ENCODE data around the gene RAP1GAP. TPM values are rescaled to one million over a fixed set of nuclear protein-coding genes. Genes with fewer than 3 reads are reported as not detected.

Gene RAP1GAP
- total and polyA plus RNA-seq, 8 donors, result 21.1 to 117 (median 59.2) TPM

DNA sequence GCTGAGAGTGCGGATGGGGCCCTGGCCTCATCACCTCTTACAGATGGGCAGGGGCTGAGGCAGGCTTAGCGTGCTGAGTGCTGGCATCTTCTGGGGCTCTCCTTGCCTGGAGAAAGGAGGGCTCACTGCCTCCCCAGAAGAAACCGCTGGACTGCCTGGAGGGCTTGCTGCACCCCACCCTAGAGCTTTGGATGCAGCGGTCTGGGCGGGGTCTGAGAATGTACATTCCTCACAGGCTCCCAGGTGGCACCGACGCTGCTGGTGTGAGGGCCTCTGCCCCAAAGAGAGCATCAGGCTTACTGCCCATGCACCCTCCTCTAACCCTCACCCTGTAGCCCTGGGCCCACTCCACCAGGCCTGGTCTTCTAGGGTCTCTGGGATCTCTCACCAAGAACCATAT, 51.1 kb downstream of the RAP1GAP start:
- Histone ChIP-seq H3K9me3 (no peaks in the 10 kb centered on the region), H3K27me3 (peaks cover 0 to 30% (median 8%) of the 10 kb centered on the region in 3 donors), H3K4me3 (no peak overlapping the region), H3K36me3 (peaks cover 0 to 20% (median 8%) of the 10 kb centered on the region in 4 donors), H3K4me1 (peaks cover 25 to 67% (median 42%) of the 10 kb centered on the region in 4 donors), H3K27ac (peak overlapping the region in 1 of 5 donors; percentile 24)
- 70 to 81% (median 76%) methylated on average over 6 to 7 of the region's 7 CpGs for WGBS, 5 donors
- intact Hi-C loops (cut with DNase I; ENCODE audit: low total_unique reads), result no loop called here
- DNase-seq, result no peak
- TF ChIP-seq POLR2A (IDR thresholded peaks at IDR 0.05), result no peak
- no peak for TF ChIP-seq EP300 (IDR thresholded peaks at IDR 0.05)
- TF ChIP-seq POLR2AphosphoS5 (IDR thresholded peaks at IDR 0.05), result no peak
- TF ChIP-seq, protein P1, sequence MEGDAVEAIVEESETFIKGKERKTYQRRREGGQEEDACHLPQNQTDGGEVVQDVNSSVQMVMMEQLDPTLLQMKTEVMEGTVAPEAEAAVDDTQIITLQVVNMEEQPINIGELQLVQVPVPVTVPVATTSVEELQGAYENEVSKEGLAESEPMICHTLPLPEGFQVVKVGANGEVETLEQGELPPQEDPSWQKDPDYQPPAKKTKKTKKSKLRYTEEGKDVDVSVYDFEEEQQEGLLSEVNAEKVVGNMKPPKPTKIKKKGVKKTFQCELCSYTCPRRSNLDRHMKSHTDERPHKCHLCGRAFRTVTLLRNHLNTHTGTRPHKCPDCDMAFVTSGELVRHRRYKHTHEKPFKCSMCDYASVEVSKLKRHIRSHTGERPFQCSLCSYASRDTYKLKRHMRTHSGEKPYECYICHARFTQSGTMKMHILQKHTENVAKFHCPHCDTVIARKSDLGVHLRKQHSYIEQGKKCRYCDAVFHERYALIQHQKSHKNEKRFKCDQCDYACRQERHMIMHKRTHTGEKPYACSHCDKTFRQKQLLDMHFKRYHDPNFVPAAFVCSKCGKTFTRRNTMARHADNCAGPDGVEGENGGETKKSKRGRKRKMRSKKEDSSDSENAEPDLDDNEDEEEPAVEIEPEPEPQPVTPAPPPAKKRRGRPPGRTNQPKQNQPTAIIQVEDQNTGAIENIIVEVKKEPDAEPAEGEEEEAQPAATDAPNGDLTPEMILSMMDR (IDR thresholded peaks at IDR 0.05), result no peak

DNA sequence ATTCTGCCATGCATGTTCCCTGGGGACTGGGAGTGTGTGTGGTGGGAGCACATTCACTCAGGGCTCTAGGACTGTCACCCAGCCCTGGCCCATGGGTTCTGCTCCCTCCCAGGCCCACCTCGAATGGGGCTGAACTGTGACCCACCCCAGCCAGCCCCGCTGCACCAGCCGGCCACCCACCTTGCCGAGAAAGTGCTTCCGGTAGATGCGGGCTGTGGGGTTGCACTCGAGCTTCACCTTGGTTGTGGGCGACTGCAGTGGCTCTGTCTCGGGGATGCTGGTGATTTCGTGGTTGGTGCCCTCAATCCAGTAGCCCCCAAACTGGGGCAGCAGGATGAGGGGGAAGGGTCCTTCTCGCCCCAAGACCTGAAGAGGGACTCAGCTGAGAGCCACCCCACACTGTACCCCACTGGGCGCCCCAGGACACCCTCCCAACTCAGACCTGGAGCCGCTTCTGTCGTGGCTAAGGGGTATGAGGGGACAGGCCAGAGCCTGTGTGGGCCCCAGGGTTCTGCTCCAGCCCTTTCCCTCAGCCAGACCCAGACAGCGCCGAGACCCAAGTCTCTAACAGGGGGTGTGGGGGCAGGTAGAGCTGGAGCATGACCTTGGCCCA, 51.9 kb downstream of the RAP1GAP start:
- Histone ChIP-seq H3K4me3 (no peak overlapping the region), H3K27ac (no peak overlapping the region), H3K36me3 (peaks cover 0 to 28% (median 16%) of the 10 kb centered on the region in 4 donors), H3K4me1 (peaks cover 20 to 61% (median 37%) of the 10 kb centered on the region in 4 donors), H3K27me3 (peaks cover 0 to 24% (median 4%) of the 10 kb centered on the region in 3 donors), H3K9me3 (no peaks in the 10 kb centered on the region)
- TF ChIP-seq EP300 (IDR thresholded peaks at IDR 0.05) (no peak), POLR2AphosphoS5 (IDR thresholded peaks at IDR 0.05) (no peak), POLR2A (IDR thresholded peaks at IDR 0.05) (no peak)
- TF ChIP-seq, protein P1 (IDR thresholded peaks at IDR 0.05), result no peak
- intact Hi-C loops (cut with DNase I; ENCODE audit: low total_unique reads), result no loop called here
- no peak for DNase-seq
- 79 to 92% (median 88%) methylated on average over 10 to 16 of the region's 16 CpGs for WGBS, 5 donors

DNA sequence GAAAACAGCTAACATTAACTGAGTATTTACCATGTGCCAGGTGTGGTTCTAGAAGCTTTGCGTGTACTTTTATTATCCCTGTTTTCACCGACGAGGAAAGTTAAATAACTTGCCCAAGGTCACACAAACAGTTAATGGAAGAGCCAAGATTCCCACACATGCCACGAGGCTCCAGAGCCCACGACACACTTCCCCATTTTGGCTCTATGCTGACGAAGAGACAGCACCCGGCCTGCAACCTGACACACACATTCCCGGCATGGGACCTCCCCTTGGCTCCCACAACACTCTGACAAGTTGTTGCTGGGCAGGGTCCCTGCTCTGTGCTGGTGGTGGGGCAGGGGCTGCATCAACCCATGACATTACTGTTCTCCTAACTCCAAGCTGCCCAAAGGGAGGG, 52.8 kb downstream of the RAP1GAP start:
- 37 to 50% (median 46%) methylated on average over 8 of the region's 8 CpGs for WGBS, 5 donors
- Histone ChIP-seq H3K27me3 (peaks cover 0 to 17% (median 0%) of the 10 kb centered on the region in 3 donors), H3K36me3 (peaks cover 2 to 37% (median 24%) of the 10 kb centered on the region in 4 donors), H3K9me3 (no peaks in the 10 kb centered on the region), H3K4me1 (peaks cover 16 to 53% (median 30%) of the 10 kb centered on the region in 4 donors), H3K4me3 (no peak overlapping the region), H3K27ac (peak overlapping the region in 1 of 5 donors; percentile 12)
- TF ChIP-seq POLR2A (IDR thresholded peaks at IDR 0.05), result no peak
- TF ChIP-seq POLR2AphosphoS5 (IDR thresholded peaks at IDR 0.05), result no peak
- TF ChIP-seq, protein P1 (IDR thresholded peaks at IDR 0.05), result no peak
- no peak for TF ChIP-seq EP300 (IDR thresholded peaks at IDR 0.05)
- no peak for DNase-seq
- intact Hi-C loops (cut with DNase I; ENCODE audit: low total_unique reads), result no loop called here

DNA sequence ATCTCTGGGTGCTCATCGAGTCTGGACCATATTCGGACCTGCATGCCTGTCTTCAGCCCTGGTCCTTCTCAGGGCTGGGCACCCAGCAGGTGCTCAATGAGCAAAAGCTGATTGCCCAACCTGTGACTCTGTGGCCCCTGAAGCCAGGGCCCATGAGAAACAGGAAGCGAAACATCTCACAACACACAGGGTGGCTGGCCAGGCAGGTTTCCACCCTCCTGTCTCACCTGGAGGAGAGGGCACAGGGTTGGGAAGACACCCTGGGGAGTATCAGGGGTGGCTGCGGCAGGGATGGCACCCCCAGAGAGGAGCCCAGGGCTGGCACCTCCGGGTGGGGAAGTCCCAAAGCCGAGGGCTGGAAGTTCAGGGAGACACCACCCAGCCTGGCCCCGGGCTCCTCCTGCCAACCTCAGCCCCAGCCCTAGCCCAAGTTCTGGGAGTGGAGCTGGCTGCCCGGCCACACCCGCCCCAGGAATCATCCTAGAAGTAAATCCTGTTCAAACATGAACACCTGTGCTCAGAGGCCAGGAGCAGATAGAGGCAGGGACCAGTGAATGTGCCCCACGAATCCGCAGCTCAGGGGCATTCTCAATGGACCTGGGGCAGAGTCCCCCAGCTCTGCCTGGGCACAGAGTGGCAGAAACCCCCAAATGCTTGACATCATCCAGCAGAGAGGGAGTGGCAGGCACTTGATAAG, 54.6 kb downstream of the RAP1GAP start:
- H3K27ac ChIP-seq, result no peak overlapping the region

More for the DNA sequence above, 54.6 kb downstream of the RAP1GAP start:
- H3K9me3 ChIP-seq, result no peaks in the 10 kb centered on the region
- 49 to 70% (median 54%) methylated on average over 7 to 11 of the region's 11 CpGs for WGBS, 5 donors
- intact Hi-C loops (cut with DNase I; ENCODE audit: low total_unique reads), result no loop called here
- peaks cover 12 to 35% (median 17%) of the 10 kb centered on the region in 4 donors for H3K4me1 ChIP-seq
- no peak overlapping the region for H3K4me3 ChIP-seq
- TF ChIP-seq POLR2A (IDR thresholded peaks at IDR 0.05) (no peak), EP300 (IDR thresholded peaks at IDR 0.05) (no peak), POLR2AphosphoS5 (IDR thresholded peaks at IDR 0.05) (no peak)
- TF ChIP-seq, protein P1 (IDR thresholded peaks at IDR 0.05), result no peak
- H3K36me3 ChIP-seq, result peaks cover 3 to 50% (median 36%) of the 10 kb centered on the region in 4 donors
- peak in 1 of 2 donors; percentile 67 for DNase-seq
- peaks cover 0 to 1% (median 0%) of the 10 kb centered on the region in 3 donors for H3K27me3 ChIP-seq

All from stomach (tissue), 9 donors.